ENCODE results near the gene CLDN34.

The CLDN34 gene

DNA sequence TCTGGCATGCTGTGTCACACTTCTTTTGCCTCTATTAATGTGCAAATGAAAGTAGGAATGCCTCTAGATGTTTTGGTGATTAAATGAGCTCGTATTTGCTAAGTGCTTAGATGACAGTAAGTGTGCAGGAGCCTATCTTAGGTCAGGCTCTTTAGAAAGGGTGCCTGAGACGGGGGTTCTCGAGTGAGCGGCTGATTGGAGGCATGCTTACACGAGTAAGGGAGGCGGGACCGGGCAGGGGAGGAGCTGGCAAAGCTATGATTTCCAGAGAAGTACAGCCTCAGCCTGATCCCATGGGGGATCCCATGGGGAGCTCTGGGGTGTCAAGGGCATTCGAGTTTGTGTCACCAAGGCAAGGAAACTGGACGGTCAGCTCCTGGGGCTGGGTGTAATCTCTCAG lies 44.8 kb downstream of the CLDN34 start:
- TF ChIP-seq, protein P1, sequence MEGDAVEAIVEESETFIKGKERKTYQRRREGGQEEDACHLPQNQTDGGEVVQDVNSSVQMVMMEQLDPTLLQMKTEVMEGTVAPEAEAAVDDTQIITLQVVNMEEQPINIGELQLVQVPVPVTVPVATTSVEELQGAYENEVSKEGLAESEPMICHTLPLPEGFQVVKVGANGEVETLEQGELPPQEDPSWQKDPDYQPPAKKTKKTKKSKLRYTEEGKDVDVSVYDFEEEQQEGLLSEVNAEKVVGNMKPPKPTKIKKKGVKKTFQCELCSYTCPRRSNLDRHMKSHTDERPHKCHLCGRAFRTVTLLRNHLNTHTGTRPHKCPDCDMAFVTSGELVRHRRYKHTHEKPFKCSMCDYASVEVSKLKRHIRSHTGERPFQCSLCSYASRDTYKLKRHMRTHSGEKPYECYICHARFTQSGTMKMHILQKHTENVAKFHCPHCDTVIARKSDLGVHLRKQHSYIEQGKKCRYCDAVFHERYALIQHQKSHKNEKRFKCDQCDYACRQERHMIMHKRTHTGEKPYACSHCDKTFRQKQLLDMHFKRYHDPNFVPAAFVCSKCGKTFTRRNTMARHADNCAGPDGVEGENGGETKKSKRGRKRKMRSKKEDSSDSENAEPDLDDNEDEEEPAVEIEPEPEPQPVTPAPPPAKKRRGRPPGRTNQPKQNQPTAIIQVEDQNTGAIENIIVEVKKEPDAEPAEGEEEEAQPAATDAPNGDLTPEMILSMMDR (IDR thresholded peaks at IDR 0.05; ENCODE audit: borderline replicate concordance, insufficient read depth, low read depth, low read length) = no peak
- no peak overlapping the region for H3K4me3 ChIP-seq (ENCODE audit: low read depth, low read length)

DNA sequence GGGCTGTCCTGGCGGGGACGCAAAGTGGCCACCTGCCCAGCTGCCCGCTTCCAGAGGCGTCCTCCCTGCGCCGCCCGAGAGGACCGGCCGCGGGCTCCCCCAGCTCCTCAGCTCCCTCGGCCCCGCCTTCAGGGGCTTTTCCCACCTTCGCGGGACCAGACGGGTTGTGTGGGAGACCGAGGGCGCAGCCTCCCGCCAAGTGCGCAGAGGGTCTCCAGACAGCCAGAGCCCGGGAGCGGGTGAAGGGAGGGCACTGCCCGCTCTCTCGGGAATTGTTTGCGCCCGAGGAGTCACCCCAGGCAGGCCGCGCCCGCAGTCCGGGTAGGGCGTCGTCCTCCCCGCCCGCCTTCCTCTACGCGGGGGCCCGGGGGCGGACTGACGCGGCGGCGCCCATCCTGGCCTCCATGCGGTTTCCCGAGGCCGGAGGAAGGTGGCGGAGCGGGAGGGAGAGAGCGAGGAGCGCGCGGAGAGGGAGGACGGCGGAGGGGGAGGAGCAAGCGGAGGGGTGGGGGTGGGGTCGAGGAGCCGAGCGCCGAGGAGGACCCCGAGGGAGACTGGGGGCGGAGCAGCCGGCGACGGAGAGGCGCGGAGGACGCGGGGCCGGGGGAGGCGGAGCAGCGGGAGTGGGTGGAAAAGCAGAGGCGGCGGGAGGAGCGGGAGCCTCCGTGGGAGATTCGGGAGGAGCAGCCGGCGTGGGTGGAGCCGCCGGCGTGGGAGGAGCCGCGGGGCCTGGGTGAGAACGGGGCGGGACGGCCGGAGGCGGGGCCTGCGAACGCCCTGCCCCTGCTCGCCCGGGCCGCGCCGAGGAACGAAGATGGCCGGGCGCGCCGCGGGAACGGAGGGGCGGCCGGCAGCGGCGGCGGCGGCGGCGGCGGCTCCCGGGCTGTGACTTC lies 47.5 kb downstream of the CLDN34 start:
- peak overlapping the region; percentile 62 for H3K4me3 ChIP-seq (ENCODE audit: low read depth, low read length)
- TF ChIP-seq, protein P1 (IDR thresholded peaks at IDR 0.05; ENCODE audit: borderline replicate concordance, insufficient read depth, low read depth, low read length) = no peak

DNA sequence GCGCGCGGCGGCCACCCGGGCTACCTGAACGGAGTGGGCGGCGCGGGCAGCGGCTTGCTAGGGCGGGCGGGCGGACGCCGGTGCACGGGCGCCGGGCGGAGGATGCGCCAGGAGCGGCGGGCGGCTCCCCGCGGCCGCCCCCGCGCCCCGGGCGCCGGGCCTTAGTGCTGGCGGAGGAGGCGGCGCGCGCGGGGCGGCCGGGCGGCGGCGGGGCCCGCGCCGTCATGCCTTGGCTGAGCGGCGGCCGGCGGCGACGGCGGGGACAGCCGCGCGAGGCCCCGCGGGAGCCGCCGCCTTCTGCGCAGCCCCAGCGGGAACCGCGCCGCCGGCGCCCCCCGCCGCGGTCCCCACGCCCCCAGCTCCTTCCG lies 48.2 kb downstream of the CLDN34 start:
- TF ChIP-seq, protein P1 (IDR thresholded peaks at IDR 0.05; ENCODE audit: borderline replicate concordance, insufficient read depth, low read depth, low read length) = no peak
- H3K4me3 ChIP-seq (ENCODE audit: low read depth, low read length) = peak overlapping the region; percentile 62

DNA sequence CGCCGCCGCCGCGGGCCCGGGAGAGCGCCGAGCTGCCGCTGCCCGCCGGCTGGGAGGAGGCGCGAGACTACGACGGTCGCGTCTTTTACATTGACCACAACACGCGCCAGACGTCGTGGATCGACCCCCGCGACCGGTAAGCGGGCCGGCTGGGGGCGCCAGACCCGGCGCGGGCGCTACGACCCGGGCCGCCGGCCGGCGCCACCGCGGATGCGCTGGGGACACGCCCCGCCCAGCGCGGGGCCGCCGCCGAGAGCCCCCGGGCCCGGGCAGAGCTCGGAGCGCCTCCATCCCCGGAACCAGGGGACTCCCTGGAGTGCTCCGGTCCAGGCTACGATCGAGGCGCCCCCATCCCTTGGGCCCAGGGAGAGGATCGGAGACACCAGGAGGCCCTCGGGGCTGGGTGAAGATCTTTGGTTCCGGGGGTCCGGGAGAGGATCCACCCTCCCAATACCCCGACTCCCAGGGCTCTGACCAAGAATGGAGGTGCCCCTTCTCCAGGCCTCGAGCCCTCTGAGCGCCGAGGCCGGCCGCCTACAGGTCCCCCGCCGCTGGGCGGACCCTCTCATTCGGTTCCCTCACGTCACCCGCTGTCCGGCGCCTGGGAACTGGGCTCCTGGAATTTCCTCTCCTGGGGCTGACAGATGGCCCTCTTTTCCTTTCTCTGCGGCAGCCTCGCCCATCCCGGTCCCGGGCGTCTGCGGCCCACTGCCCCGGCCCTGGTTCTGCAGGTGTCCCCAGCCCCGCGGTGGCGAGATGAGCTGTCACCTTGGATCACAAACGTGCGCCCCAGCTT lies 48.8 kb downstream of the CLDN34 start:
- TF ChIP-seq, protein P1 (IDR thresholded peaks at IDR 0.05; ENCODE audit: borderline replicate concordance, insufficient read depth, low read depth, low read length) = no peak
- H3K4me3 ChIP-seq (ENCODE audit: low read depth, low read length) = peak overlapping the region; percentile 42

DNA sequence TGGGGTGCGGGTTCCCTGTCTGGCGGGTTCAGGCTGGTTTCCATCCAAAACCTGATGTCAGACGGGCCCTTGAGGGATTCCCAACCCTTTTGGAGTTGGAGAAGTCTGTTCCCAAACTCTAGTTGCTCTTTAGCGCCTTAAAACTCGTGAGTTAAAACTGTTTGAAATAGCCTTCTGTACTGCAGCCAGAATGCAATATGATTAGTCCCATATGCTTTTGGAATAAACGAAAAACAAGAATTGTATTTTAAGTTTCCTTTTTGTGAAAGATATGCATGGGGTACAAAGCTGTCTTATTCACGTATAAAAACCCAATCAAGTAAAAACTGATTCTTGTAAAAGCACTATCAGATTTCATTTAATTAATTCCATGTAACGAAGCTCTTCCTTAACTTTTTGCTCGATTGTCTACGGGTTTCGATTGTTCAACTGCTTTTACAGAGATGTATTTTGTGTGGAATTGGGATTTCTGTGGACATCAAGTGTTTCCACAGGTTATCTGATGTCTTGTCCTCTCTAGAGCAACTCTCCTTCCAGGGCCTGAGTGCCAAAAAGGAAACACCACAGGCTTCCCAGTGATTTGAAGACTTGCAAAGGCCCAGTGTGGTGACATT lies 49.5 kb downstream of the CLDN34 start:
- H3K4me3 ChIP-seq (ENCODE audit: low read depth, low read length) = peak overlapping the region; percentile 42

DNA sequence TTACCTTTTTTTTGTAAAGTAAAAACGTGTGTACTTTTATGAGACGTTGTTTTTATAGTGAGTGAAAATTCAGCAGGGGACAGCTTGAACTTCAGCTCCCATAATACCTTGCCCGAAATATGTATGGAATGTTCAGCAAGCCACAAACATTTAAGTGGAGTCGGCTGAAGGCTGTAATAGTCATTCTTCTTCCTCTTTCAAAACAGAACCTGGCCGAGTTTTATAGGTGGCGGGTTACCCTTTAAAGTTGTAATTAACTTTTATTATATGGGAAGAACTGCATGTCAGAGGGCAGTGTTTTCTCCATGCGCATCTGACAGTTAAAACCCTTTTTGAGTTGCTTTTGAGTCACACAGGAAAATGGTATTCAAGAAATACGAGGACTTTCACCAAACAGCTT lies 50.7 kb downstream of the CLDN34 start:
- TF ChIP-seq, protein P1 (IDR thresholded peaks at IDR 0.05; ENCODE audit: borderline replicate concordance, insufficient read depth, low read depth, low read length) = no peak
- H3K4me3 ChIP-seq (ENCODE audit: low read depth, low read length) = no peak overlapping the region

More for the DNA sequence above, 49.5 kb downstream of the CLDN34 start:
- TF ChIP-seq, protein P1 (IDR thresholded peaks at IDR 0.05; ENCODE audit: borderline replicate concordance, insufficient read depth, low read depth, low read length) = no peak
